ENCODE measurements around the gene NDP.

DNA sequence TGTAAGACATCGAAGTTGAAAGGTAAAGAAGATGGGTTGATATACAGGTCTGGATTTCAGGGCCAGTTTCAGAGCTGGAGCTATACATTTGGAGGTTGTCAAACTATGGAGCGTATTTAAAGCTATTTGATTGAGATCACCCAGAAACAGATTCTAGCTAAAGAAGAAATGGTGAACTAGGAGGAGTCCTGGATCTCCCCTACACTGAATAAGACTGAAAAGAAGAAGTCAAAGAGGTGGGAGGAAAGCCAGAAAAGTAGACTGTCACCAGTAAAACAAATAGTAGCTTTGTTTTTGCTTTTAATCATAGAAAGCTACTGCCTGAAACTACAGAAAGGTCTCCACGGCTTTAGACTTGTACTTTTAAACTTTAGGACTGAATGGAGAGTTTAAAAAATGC is 5.0 kb upstream of the NDP start:
- TF ChIP-seq, protein P1, sequence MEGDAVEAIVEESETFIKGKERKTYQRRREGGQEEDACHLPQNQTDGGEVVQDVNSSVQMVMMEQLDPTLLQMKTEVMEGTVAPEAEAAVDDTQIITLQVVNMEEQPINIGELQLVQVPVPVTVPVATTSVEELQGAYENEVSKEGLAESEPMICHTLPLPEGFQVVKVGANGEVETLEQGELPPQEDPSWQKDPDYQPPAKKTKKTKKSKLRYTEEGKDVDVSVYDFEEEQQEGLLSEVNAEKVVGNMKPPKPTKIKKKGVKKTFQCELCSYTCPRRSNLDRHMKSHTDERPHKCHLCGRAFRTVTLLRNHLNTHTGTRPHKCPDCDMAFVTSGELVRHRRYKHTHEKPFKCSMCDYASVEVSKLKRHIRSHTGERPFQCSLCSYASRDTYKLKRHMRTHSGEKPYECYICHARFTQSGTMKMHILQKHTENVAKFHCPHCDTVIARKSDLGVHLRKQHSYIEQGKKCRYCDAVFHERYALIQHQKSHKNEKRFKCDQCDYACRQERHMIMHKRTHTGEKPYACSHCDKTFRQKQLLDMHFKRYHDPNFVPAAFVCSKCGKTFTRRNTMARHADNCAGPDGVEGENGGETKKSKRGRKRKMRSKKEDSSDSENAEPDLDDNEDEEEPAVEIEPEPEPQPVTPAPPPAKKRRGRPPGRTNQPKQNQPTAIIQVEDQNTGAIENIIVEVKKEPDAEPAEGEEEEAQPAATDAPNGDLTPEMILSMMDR (IDR thresholded peaks at IDR 0.05), result no peak
- no peak for TF ChIP-seq EP300 (IDR thresholded peaks at IDR 0.05)

All from ovary (tissue), 3 donors.